HEK293T (cell line): Measurements from ENCODE around the gene ARHGEF16.

Experiments
- ARNT ChIP-seq: fragments of 450-650 bp; IDR thresholded peaks from 2 replicates; pipeline ENCODE4 v1.6.1; 2017; ENCODE audit warnings: mild to moderate bottlenecking
- BHLHE40 ChIP-seq: fragments of 450-650 bp; IDR thresholded peaks from 2 replicates; pipeline ENCODE4 v1.6.1; 2016; ENCODE audit warnings: mild to moderate bottlenecking, moderate library complexity, borderline replicate concordance
- ELF4 ChIP-seq: fragments of 450-650 bp; IDR thresholded peaks from 2 replicates; pipeline ENCODE4 v1.6.1; 2017; ENCODE audit warnings: antibody characterized with exemption
- FOXM1 ChIP-seq: fragments of 450-650 bp; IDR thresholded peaks from 2 replicates; pipeline ENCODE4 v1.6.1; 2017; ENCODE audit warnings: mild to moderate bottlenecking, borderline replicate concordance
- HDGF ChIP-seq: fragments of 450-650 bp; IDR thresholded peaks from 2 replicates; pipeline ENCODE4 v1.6.1; 2017; ENCODE audit warnings: antibody characterized with exemption, borderline replicate concordance
- LEF1 ChIP-seq: fragments of 450-650 bp; IDR thresholded peaks from 2 replicates; pipeline ENCODE4 v1.6.1; 2017; ENCODE audit warnings: mild to moderate bottlenecking, borderline replicate concordance
- NFRKB ChIP-seq: fragments of 450-650 bp; IDR thresholded peaks from 2 replicates; pipeline ENCODE4 v1.6.1; 2016; ENCODE audit warnings: mild to moderate bottlenecking, moderate library complexity
- SP1 ChIP-seq: fragments of 450-650 bp; IDR thresholded peaks from 2 replicates; pipeline ENCODE4 v1.6.1; 2017
- ZNF384 ChIP-seq: fragments of 450-650 bp; IDR thresholded peaks from 2 replicates; pipeline ENCODE4 v1.6.1; 2016
- TF ChIP-seq, protein P1 (sequence below): fragments of 450-650 bp; IDR thresholded peaks from 2 replicates; pipeline ENCODE4 v1.6.1; 2016

DNA sequence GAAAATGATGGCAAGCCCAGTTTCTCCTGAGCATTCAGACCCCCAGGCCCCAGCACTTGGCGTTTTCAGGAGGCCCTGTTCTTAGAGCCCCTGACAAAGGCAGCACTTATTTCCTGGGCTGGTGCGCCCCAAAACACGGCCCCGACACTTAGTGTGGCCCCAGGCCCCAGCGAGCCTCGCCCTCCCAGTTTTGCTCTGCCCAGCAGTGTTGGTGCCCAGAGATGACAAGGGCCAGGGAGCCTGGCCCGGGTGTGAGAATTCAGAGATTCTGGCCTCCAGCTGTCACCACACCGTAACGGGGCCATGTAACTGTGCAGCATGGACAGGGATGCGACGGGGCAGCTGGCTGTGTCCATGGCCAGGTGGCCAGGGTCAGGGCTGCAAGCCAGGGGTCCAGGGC is 18.0 kb upstream of the ARHGEF16 start:
- TF ChIP-seq SP1 (no peak), LEF1 (no peak), ARNT (no peak), FOXM1 (no peak), BHLHE40 (no peak), NFRKB (no peak), HDGF (no peak), ELF4 (no peak), ZNF384 (no peak)
- TF ChIP-seq, protein P1, sequence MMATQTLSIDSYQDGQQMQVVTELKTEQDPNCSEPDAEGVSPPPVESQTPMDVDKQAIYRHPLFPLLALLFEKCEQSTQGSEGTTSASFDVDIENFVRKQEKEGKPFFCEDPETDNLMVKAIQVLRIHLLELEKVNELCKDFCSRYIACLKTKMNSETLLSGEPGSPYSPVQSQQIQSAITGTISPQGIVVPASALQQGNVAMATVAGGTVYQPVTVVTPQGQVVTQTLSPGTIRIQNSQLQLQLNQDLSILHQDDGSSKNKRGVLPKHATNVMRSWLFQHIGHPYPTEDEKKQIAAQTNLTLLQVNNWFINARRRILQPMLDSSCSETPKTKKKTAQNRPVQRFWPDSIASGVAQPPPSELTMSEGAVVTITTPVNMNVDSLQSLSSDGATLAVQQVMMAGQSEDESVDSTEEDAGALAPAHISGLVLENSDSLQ: no peak
